ENCODE measurements around the gene CTSS.
A peak's percentile ranks its signal among the peaks of the same experiment; 100 is the strongest.
"Not testable (repeated sequence)": the region's sequence is repeated elsewhere in the genome, so short reads cannot be mapped to it uniquely, and the experiment has no call there.

Gene CTSS

DNA sequence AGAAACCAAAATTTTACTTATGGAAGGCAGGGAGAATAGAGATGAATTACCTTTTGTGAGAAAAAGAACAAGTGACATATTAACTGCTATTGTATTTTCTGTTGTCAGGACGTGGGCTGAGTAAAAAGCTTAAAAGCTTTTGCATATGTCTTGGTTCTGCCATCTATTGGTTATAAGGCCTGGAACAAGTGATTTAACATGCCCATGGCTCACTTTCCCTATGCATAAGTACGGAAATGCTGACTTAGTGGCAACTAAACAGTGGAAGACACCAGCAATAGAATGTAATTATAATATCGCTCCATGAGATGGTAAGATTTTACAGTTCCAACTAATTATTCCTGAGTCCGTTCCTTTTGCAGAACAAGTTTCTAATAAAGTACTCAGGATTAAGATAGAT, 6.7 kb upstream of the CTSS start:
- no peak for DNase-seq

DNA sequence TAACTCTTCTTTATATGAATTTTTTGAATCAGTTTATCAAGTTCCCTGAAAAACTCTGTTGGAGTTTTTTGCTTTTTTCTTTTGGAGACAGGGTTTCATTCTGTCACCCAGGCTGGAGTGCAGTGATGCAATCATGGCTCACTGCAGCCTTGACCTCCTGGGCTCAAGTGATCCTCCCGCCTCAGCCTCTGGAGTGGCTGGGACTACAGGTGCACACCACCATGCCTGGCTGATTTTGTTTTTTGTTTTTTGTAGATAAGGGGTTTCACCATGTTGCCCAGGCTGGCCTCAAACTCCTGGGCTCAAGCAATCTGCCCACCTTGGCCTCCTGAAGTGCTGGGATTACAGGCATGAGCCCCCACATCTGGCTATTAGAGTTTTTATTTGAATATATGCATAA, 2.1 kb upstream of the CTSS start:
- DNase-seq: not testable (repeated sequence)

DNA sequence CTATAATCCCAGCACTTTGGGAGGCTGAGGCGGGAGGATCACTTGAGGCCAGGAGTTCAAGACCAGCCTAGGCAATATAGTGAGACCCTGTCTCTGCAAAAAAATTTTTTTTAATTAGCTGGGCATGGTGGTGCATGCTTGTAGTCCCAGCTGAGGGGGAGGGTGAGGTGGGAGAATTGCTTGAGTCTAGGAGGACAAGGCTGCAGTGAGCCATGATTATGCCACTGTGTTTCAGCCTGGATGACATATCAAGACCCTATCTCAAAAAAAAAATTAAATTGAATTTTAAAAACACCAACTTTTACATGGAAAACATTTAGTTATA, 361 bp upstream of the CTSS start:
- DNase-seq: not testable (repeated sequence)

DNA sequence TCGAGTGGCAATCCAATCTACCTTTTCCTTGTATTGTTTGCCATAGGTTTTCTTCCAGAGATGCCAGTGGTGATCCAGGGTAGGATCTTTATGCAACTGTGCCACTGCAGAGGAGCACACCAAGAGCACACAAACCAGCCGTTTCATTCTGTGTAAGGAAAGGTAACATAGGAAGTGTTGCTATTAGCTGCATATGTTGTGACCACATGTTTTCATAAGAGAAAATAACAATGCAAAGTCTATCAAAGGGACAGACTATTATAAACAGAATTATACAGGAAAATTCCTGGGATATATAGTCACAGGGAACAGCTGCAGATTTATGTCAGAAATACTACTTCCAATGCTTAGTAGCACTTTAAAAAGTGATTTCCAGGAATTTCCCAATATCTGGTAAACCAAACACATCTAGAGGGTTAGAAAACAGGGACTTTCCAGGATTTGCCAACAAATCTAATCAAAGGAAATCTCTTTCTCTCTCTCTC, 919 bp downstream of the CTSS start:
- DNase-seq: no peak

DNA sequence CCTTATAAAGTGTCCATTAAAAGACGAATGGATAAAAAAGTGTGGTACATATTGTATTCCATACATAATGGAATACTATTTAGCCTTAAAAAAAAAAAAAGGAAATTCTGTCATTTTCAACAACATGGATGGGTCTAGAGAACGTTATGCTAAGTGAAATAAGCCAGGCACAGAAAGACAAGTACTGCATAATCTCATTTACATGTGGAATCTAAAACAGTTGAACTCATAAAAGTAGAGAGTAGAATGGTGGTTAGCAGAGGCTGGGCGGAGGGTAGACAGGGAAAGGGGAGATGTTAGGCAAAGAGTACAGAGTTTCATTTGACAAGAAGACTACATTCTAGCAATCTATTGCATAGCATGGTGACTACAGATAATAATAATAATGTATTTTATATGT, 2.6 kb downstream of the CTSS start:
- no peak for DNase-seq

DNA sequence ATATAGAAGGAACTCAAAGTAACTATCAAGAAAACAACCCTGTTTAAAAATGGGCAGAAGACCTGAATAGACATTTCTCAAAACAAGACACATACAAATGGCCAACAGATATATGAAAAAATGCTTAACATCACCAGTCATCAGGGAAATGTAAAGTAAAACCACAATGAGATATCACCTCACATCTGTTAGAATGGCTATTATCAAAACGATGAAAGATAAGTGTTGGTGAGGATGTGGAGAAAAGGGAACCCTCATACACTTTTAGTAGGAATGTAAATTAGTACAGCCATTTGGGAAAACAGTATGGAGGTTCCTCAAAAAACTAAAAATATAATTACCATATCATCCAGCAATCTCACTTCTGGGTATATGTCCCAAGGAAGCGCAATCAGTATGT, 3.0 kb downstream of the CTSS start:
- DNase-seq: no peak

DNA sequence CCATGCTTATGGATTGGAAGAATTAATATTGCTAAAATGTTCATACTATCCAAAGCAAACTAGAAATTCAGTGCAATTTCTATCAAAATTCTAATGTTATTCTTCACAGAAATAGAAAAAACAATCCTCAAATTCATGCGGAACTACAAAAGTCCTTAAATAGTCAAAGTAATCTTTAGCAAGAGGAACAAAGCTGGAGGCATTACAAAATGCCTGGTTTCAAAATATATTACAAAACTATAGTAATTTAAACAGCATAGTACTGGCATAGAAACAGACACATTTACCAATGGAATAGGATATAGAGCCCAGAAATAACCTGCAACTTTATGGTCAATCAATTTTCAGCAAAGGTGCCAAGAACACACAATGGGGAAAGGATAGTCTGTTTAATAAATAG, 3.8 kb downstream of the CTSS start:
- DNase-seq: no peak

DNA sequence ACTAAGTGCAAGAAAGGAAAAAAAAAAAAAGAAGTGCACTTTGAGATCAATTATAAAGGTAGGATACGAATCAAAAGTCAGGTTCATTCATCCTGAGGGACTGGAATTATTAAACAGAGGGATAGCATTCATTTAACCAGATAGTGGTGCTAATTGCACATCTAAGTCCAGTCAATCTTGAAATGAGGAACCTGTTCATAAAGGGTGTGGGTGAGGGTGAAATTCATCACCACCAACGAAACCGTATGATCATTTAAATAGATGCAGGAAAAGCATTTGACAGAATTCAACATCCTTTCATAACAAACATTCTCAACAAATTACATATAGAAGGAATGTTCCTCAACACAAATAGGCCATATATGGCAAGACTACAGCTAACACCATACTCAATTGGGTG, 5.6 kb downstream of the CTSS start:
- DNase-seq: no peak

DNA sequence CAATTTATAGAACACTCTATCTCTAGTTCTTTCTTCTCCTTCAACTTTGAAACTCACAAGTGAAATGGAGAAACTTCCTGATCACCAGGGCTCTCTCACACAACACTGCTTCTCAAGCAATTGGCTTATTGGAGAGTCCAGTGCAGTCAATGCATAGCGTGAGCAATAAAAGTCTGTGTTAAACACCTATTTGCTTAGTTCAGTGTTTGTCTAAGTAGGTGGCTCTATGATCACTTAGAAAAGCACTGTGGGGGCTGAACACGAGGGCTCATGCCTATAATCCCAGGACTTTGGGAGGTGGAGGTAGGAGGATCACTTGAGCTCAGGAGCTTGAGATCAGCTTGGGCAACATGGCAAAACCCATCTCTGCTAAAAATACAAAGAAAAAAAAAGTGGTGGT, 12.2 kb downstream of the CTSS start:
- DNase-seq: no peak

DNA sequence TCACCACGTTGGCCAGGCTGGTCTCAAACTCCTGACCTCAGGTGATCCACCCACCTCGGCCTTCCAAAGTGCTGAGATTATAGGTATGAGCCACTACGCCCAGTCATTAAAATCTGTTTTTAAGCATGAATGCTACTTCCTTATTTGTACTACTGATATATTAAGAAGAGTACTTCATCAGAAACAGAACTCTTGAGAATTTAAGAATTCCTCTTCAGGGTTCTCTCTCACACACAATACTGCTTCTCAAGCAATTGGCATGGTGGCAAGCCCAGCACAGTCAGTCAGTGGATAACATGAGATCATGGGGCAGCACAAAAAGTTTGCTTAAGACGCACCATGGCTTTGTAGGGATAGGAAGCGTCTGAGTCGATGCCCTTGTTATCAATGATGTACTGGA, 14.1 kb downstream of the CTSS start:
- no peak for DNase-seq

DNA sequence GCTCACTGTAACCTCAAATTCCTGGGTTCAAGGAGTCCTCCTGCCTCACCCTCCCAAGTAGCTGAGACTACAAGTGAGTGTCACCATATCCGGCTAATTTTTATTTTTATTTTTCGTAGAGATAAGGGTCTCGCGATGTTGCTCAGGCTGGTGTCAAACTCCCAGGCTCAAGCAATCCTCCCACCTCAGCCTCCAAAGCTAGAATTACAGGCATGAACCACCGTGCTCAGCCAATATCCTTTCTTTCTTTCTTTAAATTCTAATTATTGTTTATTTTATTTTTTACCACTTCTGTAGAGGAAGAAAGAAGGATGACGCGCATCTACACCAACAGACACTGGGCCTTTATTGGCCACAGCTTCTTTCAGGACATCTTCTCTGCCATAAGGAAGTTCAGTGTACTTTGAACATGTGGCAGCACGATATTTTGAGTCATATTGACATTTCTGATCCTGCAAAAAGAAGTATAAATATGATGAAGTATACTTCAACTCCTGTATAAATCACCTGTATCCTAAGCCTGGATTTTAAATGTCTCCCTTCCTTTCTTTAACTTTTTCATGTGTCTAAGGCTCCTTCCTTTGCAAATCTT, 15.8 kb downstream of the CTSS start:
- DNase-seq: no peak

DNA sequence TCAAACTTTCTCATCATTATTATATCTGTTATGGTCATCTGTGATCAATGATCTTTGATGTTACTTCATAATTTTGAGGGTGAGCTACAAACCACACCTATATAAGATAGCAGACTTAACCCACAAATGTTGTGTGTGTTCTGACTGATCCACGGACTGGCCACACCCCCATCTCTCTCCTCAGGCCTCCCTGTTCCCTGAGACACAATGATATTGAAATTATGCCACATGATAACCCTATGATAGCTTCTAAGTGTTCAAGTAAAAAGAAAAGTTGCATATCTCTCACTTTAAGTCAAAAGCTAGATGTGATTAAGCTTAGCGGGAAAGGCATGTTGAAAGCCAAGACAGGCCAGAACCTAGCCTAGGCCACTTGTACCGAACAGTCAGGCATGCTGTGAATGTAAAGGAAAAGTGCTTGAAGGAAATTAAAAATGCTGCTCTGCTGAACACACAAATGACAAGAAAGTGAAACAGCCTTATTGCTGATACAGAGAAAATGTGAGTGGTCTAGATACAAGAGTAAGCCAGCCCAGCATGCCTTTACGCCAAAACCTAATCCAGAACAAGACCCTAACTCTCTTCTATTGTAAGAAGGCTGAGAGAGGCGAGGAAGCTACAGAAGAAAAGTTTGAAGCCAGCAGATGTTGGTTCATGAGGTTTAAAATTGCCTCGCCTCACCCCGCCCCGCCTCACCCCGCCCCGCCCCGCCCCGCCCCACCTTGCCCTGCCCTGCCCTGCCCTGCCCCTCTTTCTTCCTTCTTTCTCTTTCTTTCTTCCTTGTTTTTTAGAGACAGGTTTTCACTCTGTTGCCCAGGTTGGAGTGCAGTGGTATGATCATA, 16.5 kb downstream of the CTSS start:
- no peak for DNase-seq

DNA sequence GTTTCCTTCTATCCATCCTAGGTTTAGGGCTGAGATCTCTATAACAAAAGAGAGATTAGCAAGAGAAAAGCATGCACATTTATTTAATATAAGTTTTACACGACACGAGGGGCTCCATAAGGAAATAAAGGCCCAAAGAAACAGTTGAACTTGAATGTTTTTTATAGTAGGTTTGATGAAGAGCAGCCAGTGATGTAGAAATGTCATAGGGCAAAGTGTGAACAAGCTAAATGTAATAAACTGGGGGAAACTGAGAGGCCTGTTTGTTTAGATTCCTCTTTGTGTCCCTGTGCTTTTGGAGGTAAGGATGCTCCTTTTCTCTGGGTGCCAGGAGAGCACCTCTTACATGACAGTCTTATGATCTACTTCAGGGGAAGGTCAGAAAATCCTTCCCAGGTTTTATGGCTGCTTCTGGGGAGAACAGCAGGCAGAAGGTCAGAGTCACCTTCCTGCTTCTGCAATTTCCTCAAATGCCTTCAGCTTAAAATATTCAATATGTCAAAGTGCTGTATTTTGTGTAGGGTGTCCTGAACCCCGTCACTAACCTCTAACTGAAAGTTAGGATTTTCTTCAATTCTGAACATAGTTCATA, 35.4 kb downstream of the CTSS start:
- DNase-seq: no peak

DNA sequence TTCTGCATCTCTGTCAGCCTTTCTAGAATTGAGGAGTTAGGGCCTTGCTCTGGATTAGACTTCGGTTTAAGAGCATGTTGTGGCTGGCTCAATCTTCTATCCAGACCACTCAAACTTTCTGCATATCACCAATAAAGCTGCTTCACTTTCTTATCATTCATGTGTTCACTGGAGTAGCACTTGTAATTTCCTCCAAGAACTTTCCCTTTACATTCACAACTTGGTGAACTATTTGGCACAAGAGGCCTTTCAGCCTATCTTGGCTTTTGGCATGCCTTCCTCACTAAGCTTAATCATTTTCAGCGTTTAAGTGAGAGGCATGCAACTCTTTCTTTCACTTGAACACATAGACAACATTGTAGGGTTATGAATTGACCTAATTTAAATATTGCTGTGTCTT, 41.2 kb downstream of the CTSS start:
- no peak for DNase-seq

DNA sequence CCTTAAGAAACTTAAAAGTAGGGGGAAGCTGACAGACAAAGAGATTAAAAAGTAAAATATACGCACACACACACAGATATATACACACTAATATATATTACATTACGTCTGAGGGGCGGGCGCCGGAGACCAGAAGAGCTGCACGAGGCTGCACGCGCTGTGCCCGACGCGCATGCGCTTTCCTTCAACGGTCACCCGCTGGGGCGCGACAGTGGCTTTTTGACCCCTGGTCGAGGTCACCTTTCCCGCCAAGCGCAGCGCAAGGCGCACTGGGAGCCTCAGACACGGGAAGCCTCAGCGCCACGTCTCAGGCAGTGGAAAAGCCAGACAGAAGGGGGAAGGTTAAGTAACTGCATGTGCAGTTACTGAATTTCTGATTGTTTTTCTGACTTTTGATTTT, 44.9 kb downstream of the CTSS start, which contains the start of gene HORMAD1:
TSS of gene HORMAD1 (minus strand) at position 193 of the 400 bp plus-strand sequence. CDS start 1,390 bp downstream, outside the sequence.
- no peak for DNase-seq

DNA sequence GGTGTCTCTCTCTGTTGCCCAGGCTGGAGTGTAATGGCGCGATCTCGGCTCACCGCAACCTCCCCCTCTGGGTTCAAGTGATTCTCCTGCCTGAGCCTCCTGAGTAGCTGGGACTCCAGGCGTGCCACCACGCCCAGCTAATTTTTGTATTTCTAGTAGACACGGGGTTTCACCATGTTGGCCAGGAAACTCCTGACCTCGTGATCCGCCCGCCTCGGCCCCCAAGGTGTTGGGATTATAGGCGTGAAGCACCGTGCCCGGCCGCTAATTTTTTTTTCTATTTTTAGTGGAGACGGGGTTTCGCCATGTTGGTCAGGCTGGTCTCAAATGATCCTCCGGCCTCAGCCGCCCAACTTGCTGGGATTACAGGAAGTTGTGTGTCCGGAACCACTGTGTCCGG, 45.5 kb downstream of the CTSS start:
- DNase-seq: no peak

DNA sequence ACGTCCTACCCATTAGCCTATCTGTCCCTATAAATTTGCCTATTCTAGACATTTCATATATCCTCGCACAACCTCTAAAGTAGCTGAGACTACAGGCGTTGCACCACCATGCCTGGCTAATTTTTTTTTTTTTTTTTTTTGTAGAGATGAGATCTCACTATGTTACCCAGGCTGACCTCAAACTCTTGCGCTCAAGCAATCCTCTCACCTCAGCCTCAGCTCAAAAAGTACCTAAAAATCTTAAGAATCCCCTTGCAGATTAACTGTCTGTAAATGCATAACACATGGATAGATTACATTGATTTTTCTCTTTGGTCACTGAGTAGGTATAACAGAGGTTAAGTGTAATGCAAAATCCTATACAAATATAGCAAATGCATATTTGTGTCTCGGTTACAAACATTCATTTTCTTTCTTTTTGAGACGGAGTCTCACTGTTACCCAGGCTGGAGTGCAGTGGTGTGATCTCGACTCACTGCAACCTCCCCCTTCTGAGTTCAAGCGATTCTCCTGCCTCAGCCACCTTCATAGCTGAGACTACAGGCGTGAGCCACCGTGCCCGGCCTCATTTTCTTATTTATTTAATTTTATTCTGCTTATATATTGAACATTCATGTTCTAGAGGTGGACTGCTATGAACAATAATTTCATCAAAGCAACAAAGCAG, 47.2 kb downstream of the CTSS start:
- DNase-seq: no peak

DNA sequence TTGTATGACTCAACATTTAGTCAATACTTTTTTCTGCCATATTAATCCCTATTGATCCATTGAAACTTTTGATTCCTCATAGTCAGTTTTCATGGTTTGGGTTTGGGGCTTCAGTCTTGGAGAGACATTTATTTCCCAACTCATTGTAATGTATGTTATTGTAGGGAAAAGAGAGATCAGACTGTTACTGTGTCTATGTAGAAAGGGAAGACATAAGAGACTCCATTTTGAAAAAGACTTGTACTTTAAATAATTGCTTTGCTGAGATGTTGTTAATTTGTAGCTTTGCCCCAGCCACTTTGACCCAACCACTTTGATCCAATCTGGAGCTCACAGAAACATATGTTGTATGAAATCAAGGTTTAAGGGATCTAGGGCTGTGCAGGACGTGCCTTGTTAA, 56.5 kb downstream of the CTSS start:
- DNase-seq: not testable (repeated sequence)

DNA sequence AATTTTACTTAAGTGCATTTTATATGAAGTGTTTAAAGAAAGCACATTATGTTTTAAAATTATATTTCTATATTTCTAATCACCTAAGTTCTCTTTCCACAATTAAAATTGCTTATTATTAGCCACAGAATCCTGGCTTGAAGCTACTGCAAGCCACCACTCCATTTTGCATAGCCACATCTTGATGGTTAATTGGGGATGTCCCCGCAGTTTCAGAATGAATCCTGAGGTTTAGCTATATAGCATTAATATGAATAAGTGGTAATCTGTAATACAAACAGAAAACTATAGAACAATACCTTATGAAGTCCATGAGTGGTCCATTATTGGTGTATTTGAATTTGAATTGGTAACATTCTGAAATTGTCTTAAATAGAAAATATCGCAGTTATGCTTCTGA, 57.0 kb downstream of the CTSS start:
- peak; percentile 38 for DNase-seq

DNA sequence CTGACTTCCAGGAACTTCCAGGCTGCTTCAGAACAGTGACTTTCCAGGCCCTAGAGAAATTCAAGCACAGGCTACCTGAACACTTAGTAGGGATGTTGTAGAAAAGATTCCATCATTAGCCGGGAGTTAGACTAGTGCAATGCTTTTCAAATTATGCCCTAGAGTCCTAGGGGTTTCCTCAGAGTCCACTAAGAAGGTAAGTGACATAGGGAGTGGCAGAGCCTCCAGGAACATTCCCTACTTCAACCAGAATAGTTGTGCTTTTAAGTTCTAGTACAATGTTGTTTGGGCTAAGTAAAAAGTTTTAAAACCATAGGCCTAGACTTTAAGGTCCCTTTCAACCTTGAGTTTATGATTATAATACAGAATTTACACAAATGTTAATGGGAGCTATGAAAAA, 59.5 kb downstream of the CTSS start:
- DNase-seq: no peak

DNA sequence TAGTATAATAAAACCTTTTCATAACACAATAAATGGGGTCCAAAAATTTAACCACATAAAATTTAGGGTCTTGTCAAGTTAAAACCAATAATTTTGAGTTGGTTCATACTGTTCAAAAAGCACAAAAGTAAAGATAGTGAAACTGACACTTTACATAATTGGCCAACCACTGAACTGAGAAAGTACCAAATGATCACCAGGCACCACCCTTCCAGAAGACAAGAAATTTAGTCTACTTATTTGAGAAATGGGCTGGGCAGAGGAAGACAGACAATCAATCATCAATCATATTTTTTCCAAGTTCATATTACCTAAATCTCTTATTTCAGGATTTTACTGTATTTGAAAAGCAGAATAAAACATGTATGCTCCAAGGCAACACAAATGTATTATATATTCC, 62.2 kb downstream of the CTSS start:
- no peak for DNase-seq

DNA sequence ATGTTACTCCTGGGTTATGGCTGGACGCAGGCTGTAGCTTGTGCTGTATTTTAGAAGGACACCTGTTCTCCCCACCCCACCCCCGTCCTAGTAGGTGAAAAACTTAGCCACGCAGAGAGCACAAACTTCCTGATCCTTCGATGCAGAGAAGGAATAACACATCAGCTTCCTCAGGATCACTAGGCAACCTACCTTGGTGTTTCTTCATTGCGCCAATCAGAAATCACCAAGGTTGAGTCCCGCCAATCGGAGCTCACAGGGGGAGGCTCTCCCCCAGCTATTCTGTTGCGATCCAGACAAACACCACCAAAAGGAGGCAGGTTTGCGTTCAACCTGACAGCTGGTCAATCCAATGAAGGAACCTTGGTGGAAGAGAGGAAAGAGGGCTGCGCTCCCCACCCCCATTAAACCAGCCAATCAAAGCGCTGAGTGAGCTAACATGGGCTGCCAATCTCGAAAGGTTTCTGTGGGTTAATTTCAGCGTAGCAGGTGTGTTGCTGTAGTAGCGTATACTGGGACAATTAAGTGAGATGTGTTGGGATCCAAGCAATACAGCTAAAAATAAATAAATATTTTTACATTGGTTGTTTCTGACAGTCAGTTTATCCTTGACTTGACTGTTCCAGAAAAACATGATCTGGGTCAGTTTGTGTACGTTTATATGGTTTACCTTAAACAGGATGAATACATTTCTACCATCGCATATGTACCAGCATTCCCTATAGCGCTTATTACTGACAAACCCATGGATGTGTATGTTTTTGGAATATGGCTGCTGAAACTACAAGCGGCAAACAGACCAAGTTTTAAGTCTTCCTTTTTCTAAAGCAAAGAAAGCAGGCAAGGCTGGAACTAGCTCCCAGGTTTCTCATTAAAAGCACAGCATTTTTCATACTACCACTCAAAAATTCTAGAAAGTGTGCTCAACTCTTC, 68.3 kb downstream of the CTSS start, which contains the start of gene GOLPH3L:
TSS of gene GOLPH3L (minus strand) at position 160 of the 933 bp plus-strand sequence. CDS start 2,316 bp downstream, outside the sequence.
- DNase-seq: peak; percentile 93
